HG03103 (cell line): ENCODE measurements around the gene AK8.

Source experiments
- ATAC-seq: cut with Tn5 transposase; IDR thresholded peaks from one replicate; pipeline ENCODE4 v1.9.1; 2021; ENCODE audit warnings: low read depth; ENCODE audit not compliant: unreplicated experiment

The AK8 gene

GRCh38 chr9:132827366-132827765 is 50.7 kb downstream of the AK8 start:
- ATAC-seq: no peak

GRCh38 chr9:132826621-132827365 is 51.3 kb downstream of the AK8 start:
- no peak for ATAC-seq

- no peak for ATAC-seq
Measured at GRCh38 chr9:132826131-132826530, 52.0 kb downstream of the AK8 start.

- no peak for ATAC-seq
Measured at GRCh38 chr9:132825430-132825829, 52.7 kb downstream of the AK8 start.

- ATAC-seq: no peak
Measured at GRCh38 chr9:132824951-132825350, 53.1 kb downstream of the AK8 start.

- ATAC-seq: no peak
Measured at GRCh38 chr9:132824151-132824550, 53.9 kb downstream of the AK8 start.

GRCh38 chr9:132823370-132824145 is 54.5 kb downstream of the AK8 start:
- ATAC-seq: no peak

- no peak for ATAC-seq
Measured at GRCh38 chr9:132820169-132820944, 57.7 kb downstream of the AK8 start.

- no peak for ATAC-seq
Measured at GRCh38 chr9:132818588-132818987, 59.5 kb downstream of the AK8 start.

- ATAC-seq: no peak
Measured at GRCh38 chr9:132814937-132815336, 63.1 kb downstream of the AK8 start.

GRCh38 chr9:132813115-132813771 is 64.8 kb downstream of the AK8 start:
- no peak for ATAC-seq

GRCh38 chr9:132811985-132812384 is 66.1 kb downstream of the AK8 start:
- ATAC-seq: no peak

GRCh38 chr9:132810314-132810713 is 67.8 kb downstream of the AK8 start:
- ATAC-seq: no peak

GRCh38 chr9:132809677-132810271 is 68.3 kb downstream of the AK8 start:
- ATAC-seq: no peak

GRCh38 chr9:132808645-132809044 is 69.4 kb downstream of the AK8 start:
- no peak for ATAC-seq

- ATAC-seq: no peak
Measured at GRCh38 chr9:132806723-132807421, 71.2 kb downstream of the AK8 start.

GRCh38 chr9:132806306-132806705 is 71.8 kb downstream of the AK8 start:
- no peak for ATAC-seq

- ATAC-seq: no peak
Measured at GRCh38 chr9:132804576-132805295, 73.3 kb downstream of the AK8 start.

- no peak for ATAC-seq
Measured at GRCh38 chr9:132802121-132802795, 75.8 kb downstream of the AK8 start.
